Endothelial cell of umbilical vein (primary cell): ENCODE data around the gene SEMA3E. TPM values are rescaled to one million over a fixed set of nuclear protein-coding genes. Genes with fewer than 3 reads are reported as not detected.

ENCODE experiments used
- BruUV-seq: library from RNA; stranded (reverse); fragments of 400-500 nt; replicated peaks from 2 replicates; lab custom pipeline; 2021; lab: Mats Ljungman, UMichigan
- CTCF ChIA-PET: fragments of 300-600, 350-600 bp; sonication (Branson Sonifier 250); formaldehyde crosslinking; loops from one replicate; lab custom pipeline; 2021; ENCODE audit warnings: antibody characterized with exemption, inconsistent platforms; lab: Charles Lee
- POLR2A ChIA-PET: fragments of 300-600, 350-600 bp; sonication (Branson Sonifier 250); formaldehyde crosslinking; loops from one replicate; lab custom pipeline; 2021; ENCODE audit warnings: antibody characterized with exemption, inconsistent platforms; lab: Charles Lee
- DNase-seq: peaks from one replicate; pipeline ENCODE4 v3.0.0-alpha.2; 2011; ENCODE audit warnings: low read depth, low spot score
- FAIRE-seq: peaks from 2 replicates; lab custom pipeline; 2011; peaks lifted over from hg19 to GRCh38; lab: Jason Lieb, UNC
- H2AFZ ChIP-seq: 2 replicates; pipeline ENCODE4 v1.6.0; 2012; ENCODE audit warnings: low read depth, low read length, control low read depth, inconsistent platforms
- H3K27ac ChIP-seq: 2 replicates; pipeline ENCODE4 v1.5.1; 2011; ENCODE audit warnings: low read depth, mild to moderate bottlenecking, control low read depth, low read length, moderate library complexity; ENCODE audit not compliant: insufficient read depth
- H3K27me3 ChIP-seq, 2 experiments: 2 replicates each; pipeline versions ENCODE4 v1.6.0 to v1.6.1; 2011; ENCODE audit warnings: low read length in 2 of 2, mixed read lengths in 1 of 2; ENCODE audit not compliant: control insufficient read depth in 2 of 2, insufficient read depth in 2 of 2
- H3K36me3 ChIP-seq, 2 experiments: 2 replicates in 1 of 2; 3 replicates in 1 of 2; pipeline ENCODE4 v1.5.1; 2011; ENCODE audit warnings: low read length in 2 of 2, mild to moderate bottlenecking in 1 of 2, moderate library complexity in 1 of 2; ENCODE audit not compliant: control insufficient read depth in 2 of 2, insufficient read depth in 2 of 2; ENCODE audit errors: extremely low read depth in 1 of 2
- H3K4me1 ChIP-seq: 3 replicates; pipeline ENCODE4 v1.5.1; 2011; ENCODE audit warnings: mild to moderate bottlenecking, low read length; ENCODE audit not compliant: control insufficient read depth, insufficient read depth; ENCODE audit errors: extremely low read depth
- H3K4me2 ChIP-seq: 2 replicates; pipeline ENCODE4 v1.6.1; 2011; ENCODE audit warnings: low read length, control low read depth, mixed read lengths; ENCODE audit not compliant: insufficient read depth
- H3K4me3 ChIP-seq, 3 experiments: fragments of 200-600 bp in 1 of 3; sonication (generic), shearing (Covaris generic) in 1 of 3; replicated peaks in 1 of 3; 2 replicates each; pipeline ENCODE4 v1.5.1; 2011 to 2016; ENCODE audit warnings: control low read depth in 3 of 3, low read length in 3 of 3, mild to moderate bottlenecking in 2 of 3, inconsistent platforms in 1 of 3, low read depth in 1 of 3, moderate library complexity in 1 of 3; ENCODE audit not compliant: insufficient read depth in 1 of 3
- H3K79me2 ChIP-seq: 2 replicates; pipeline ENCODE4 v1.6.0; 2012; ENCODE audit warnings: low read length, inconsistent platforms; ENCODE audit not compliant: control insufficient read depth, insufficient read depth
- H3K9ac ChIP-seq: replicated peaks from 2 replicates; pipeline ENCODE3; 2011; ENCODE audit warnings: low read length, control low read depth; ENCODE audit not compliant: insufficient read depth; ENCODE audit errors: extremely low read depth
- H3K9me1 ChIP-seq: replicated peaks from 3 replicates; pipeline ENCODE4 v1.6.0; 2011; ENCODE audit warnings: mild to moderate bottlenecking, low read length; ENCODE audit not compliant: control insufficient read depth, insufficient read depth; ENCODE audit errors: extremely low read depth
- H3K9me3 ChIP-seq: replicated peaks from 2 replicates; pipeline ENCODE4 v1.5.1; 2012; ENCODE audit warnings: low read length, inconsistent platforms; ENCODE audit not compliant: control insufficient read depth, insufficient read depth
- H4K20me1 ChIP-seq: replicated peaks from 2 replicates; pipeline ENCODE3; 2011; ENCODE audit warnings: mild to moderate bottlenecking, low read length; ENCODE audit not compliant: control insufficient read depth, insufficient read depth; ENCODE audit errors: extremely low read depth
- CTCF ChIP-seq, 2 donors: IDR thresholded peaks; 1 replicate in 1 of 2; 2 replicates in 1 of 2; pipeline ENCODE4 v1.5.1; 2011; ENCODE audit warnings: low read length in 2 of 2, mild to moderate bottlenecking in 2 of 2, moderate library complexity in 2 of 2, control low read depth in 1 of 2, inconsistent platforms in 1 of 2, low read depth in 1 of 2; ENCODE audit not compliant: insufficient read depth in 1 of 2; ENCODE audit errors: extremely low read depth in 1 of 2
- EZH2 ChIP-seq: IDR thresholded peaks from 2 replicates; pipeline ENCODE4 v1.6.1; 2012; ENCODE audit warnings: borderline replicate concordance, low read depth, mild to moderate bottlenecking, moderate library complexity, low read length, inconsistent platforms; ENCODE audit not compliant: severe bottlenecking
- FOS ChIP-seq: IDR thresholded peaks from 2 replicates; pipeline ENCODE4 v1.6.1; 2011; ENCODE audit warnings: mild to moderate bottlenecking, low read length, moderate library complexity, borderline replicate concordance; ENCODE audit not compliant: insufficient read depth
- GATA2 ChIP-seq: IDR thresholded peaks from 2 replicates; pipeline ENCODE4 v1.7.0; 2011; ENCODE audit warnings: low read depth, mild to moderate bottlenecking, moderate library complexity, mixed read lengths, low read length; ENCODE audit not compliant: insufficient read length, insufficient read depth
- JUN ChIP-seq: IDR thresholded peaks from 2 replicates; pipeline ENCODE4 v1.6.1; 2011; ENCODE audit warnings: borderline replicate concordance, low read depth; ENCODE audit not compliant: insufficient read length, insufficient read depth
- MYC ChIP-seq: IDR thresholded peaks from one replicate; pipeline ENCODE4 v1.6.1; 2011; ENCODE audit warnings: mild to moderate bottlenecking, low read depth, low read length
- POLR2A ChIP-seq: IDR thresholded peaks from 2 replicates; pipeline ENCODE4 v1.6.1; 2012; ENCODE audit warnings: low read depth, mild to moderate bottlenecking, control low read depth, low read length
- POLR2AphosphoS5 ChIP-seq: IDR thresholded peaks from 2 replicates; pipeline ENCODE4 v1.6.1; 2012; ENCODE audit warnings: low read depth, mild to moderate bottlenecking, control low read depth, low read length, moderate library complexity; ENCODE audit not compliant: insufficient read depth
- dilution Hi-C: fragments of 300-500 bp; cut with MboI; formaldehyde crosslinking; loops from one replicate; pipeline ENCODE4 v1.15.0; 2019; ENCODE audit warnings: low sequenced_read_pairs; ENCODE audit not compliant: extremely low pct_ligation_motif_present
- intact Hi-C: fragments of 100-400 bp; cut with micrococcal nuclease; formaldehyde crosslinking; loops from one replicate; pipeline ENCODE4 v1.10.0; 2022
- polyA plus RNA-seq, 4 experiments: library from polyadenylated mRNA; depleted of rRNA in 3 of 4; stranded (reverse) in 3 of 4; unstranded in 1 of 4; fragments of >200 nt; gene quantifications; 2 replicates each; pipeline versions ENCODE4 v1.2.1 to v1.2.3, GENCODE V29; 2011 to 2012; ENCODE audit warnings: missing spikeins in 1 of 4
- total RNA-seq: library from RNA; stranded (reverse); gene quantifications from 2 replicates; pipeline ENCODE4 v1.2.3, GENCODE V29; 2021
- TF ChIP-seq, protein P1 (sequence below): IDR thresholded peaks from 2 replicates; pipeline ENCODE4 v1.6.1; 2011; ENCODE audit not compliant: insufficient read depth, insufficient read length

The SEMA3E gene
- total and polyA plus RNA-seq, 2 donors (not counting 3 experiments of a cell fraction or from before 2014, with no cell fraction given) = not detected

GRCh38 chr7:83414947-83415346 lies 234.0 kb downstream of the SEMA3E start:
- no peaks in the 10 kb centered on the region for H3K9me3 ChIP-seq
- H3K4me3 ChIP-seq = no peak overlapping the region
- H2AFZ ChIP-seq = no peak overlapping the region
- no peak overlapping the region for H3K4me2 ChIP-seq
- CTCF ChIA-PET = interaction anchor here (0.8 to 1.7 kb wide), 5 partner anchors 99 to 241 kb away, joined by 3 to 4 read pairs (median 3); no protein-coding TSS in a partner anchor
- DNase-seq (no peak), FAIRE-seq (no peak)
- POLR2A ChIA-PET = no interaction called here
- peaks cover 1 to 6% of the 10 kb centered on the region in 2 experiments for H3K27me3 ChIP-seq
- dilution Hi-C loops (no loop called here), intact Hi-C loops (loop anchor here (5.0 kb wide), 1 partner anchor 522 kb away; no protein-coding TSS in a partner anchor)
- no peaks in the 10 kb centered on the region for H3K79me2 ChIP-seq
- no TSS peak for BruUV-seq
- no peak overlapping the region for H3K9ac ChIP-seq
- H3K9me1 ChIP-seq = no peaks in the 10 kb centered on the region
- no peaks in the 10 kb centered on the region for H4K20me1 ChIP-seq
- no peaks in the 10 kb centered on the region for H3K36me3 ChIP-seq
- H3K4me1 ChIP-seq = no peaks in the 10 kb centered on the region
- TF ChIP-seq CTCF (IDR thresholded peaks at IDR 0.05; ENCODE audit: extremely low read depth in 1 of 2, insufficient read depth in 1 of 2, low read depth in 1 of 2, low read length in 2 of 2) (no peak), POLR2AphosphoS5 (no peak), POLR2A (no peak), FOS (no peak), MYC (no peak), EZH2 (no peak), JUN (no peak), GATA2 (no peak)
- TF ChIP-seq, protein P1, sequence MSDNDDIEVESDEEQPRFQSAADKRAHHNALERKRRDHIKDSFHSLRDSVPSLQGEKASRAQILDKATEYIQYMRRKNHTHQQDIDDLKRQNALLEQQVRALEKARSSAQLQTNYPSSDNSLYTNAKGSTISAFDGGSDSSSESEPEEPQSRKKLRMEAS = no peak
- H3K27ac ChIP-seq = no peak overlapping the region
